GM23338 (cell line): ENCODE data around the gene LCN10. TPM values are rescaled to one million over a fixed set of nuclear protein-coding genes. Genes with fewer than 3 reads are reported as not detected.

ENCODE experiments used
- ATAC-seq: fragments of 200-7000 bp; cut with Tn5 transposase; 3 replicates; pipeline ENCODE4 v1.9.1; 2020
- DNase-seq: peaks from one replicate; pipeline ENCODE4 v3.0.0-alpha.2; 2015; ENCODE audit warnings: low spot score
- H2AFZ ChIP-seq: fragments of 200-600 bp; sonication (generic); 2 replicates; pipeline ENCODE4 v1.8.0; 2016; ENCODE audit warnings: antibody characterized with exemption, mild to moderate bottlenecking, moderate library complexity
- H3F3A ChIP-seq: fragments of 200-600 bp; sonication (generic); replicated peaks from 2 replicates; pipeline ENCODE4 v1.8.0; 2017; ENCODE audit warnings: antibody characterized with exemption, mixed run types, low read depth
- H3K27ac ChIP-seq: fragments of 200-600 bp; sonication (generic); 2 replicates; pipeline ENCODE4 v1.6.1; 2016; ENCODE audit warnings: low read depth
- H3K27me3 ChIP-seq: fragments of 200-600 bp; sonication (generic); 2 replicates; pipeline ENCODE4 v1.8.0; 2016; ENCODE audit warnings: mild to moderate bottlenecking, mixed run types, moderate library complexity; ENCODE audit not compliant: insufficient read depth
- H3K36me3 ChIP-seq: fragments of 200-600 bp; sonication (generic); 2 replicates; pipeline ENCODE4 v1.8.0; 2016; ENCODE audit warnings: mild to moderate bottlenecking; ENCODE audit not compliant: insufficient read depth
- H3K4me1 ChIP-seq: fragments of 200-600 bp; sonication (generic); 2 replicates; pipeline ENCODE4 v1.8.0; 2016; ENCODE audit warnings: mild to moderate bottlenecking, moderate library complexity; ENCODE audit not compliant: insufficient read depth
- H3K4me2 ChIP-seq: fragments of 200-600 bp; sonication (generic); 2 replicates; pipeline ENCODE4 v1.7.1; 2017; ENCODE audit warnings: mixed run types
- H3K4me3 ChIP-seq: fragments of 200-600 bp; sonication (generic); 2 replicates; pipeline ENCODE4 v1.6.1; 2016; ENCODE audit warnings: mixed run types
- H3K79me2 ChIP-seq: fragments of 200-600 bp; sonication (generic); replicated peaks from 2 replicates; pipeline ENCODE4 v1.8.0; 2017; ENCODE audit warnings: mild to moderate bottlenecking; ENCODE audit not compliant: insufficient read depth
- H3K9me2 ChIP-seq: fragments of 200-600 bp; sonication (generic); 2 replicates; pipeline ENCODE4 v1.8.0; 2017; ENCODE audit not compliant: insufficient read depth
- H4K20me1 ChIP-seq: fragments of 200-600 bp; sonication (generic); replicated peaks from 2 replicates; pipeline ENCODE4 v1.8.0; 2017; ENCODE audit warnings: mild to moderate bottlenecking; ENCODE audit not compliant: insufficient read depth
- H3K27ac Mint-ChIP-seq: 2 replicates; pipeline ENCODE4 v1.8.0; 2020; ENCODE audit warnings: inconsistent platforms, mild to moderate bottlenecking, moderate library complexity, mixed read lengths
- H3K27me3 Mint-ChIP-seq: 3 replicates; pipeline ENCODE4 v1.8.0; 2022; ENCODE audit warnings: low read depth, mild to moderate bottlenecking, moderate library complexity, mixed read lengths, inconsistent platforms; ENCODE audit not compliant: insufficient read depth, poor library complexity
- H3K36me3 Mint-ChIP-seq: 3 replicates; pipeline ENCODE4 v1.8.0; 2021; ENCODE audit warnings: low read depth, mild to moderate bottlenecking, inconsistent platforms, moderate library complexity, mixed read lengths
- H3K4me1 Mint-ChIP-seq: 3 replicates; pipeline ENCODE4 v1.8.0; 2020; ENCODE audit warnings: mild to moderate bottlenecking, inconsistent platforms, mixed read lengths
- H3K4me3 Mint-ChIP-seq: 3 replicates; pipeline ENCODE4 v1.8.0; 2021; ENCODE audit warnings: moderate library complexity, mild to moderate bottlenecking, inconsistent platforms, mixed read lengths
- H3K9me3 Mint-ChIP-seq: 3 replicates; pipeline ENCODE4 v1.8.0; 2020; ENCODE audit warnings: moderate library complexity, mild to moderate bottlenecking, inconsistent platforms, mixed read lengths
- CREB1 ChIP-seq: fragments of 250-450 bp; sonication (Bioruptor Pico); IDR thresholded peaks from 2 replicates; pipeline ENCODE4 v1.5.0; 2020; ENCODE audit warnings: low read depth, mild to moderate bottlenecking, moderate library complexity
- EZH2 ChIP-seq: fragments of 200-600 bp; sonication (generic); IDR thresholded peaks from one replicate; pipeline ENCODE4 v1.8.0; 2017; ENCODE audit warnings: antibody characterized with exemption, mild to moderate bottlenecking, low read depth; ENCODE audit not compliant: unreplicated experiment
- EZH2phosphoT487 ChIP-seq: fragments of 200-600 bp; sonication (generic); IDR thresholded peaks from one replicate; pipeline ENCODE4 v1.8.1; 2018; ENCODE audit warnings: antibody characterized with exemption; ENCODE audit not compliant: unreplicated experiment
- JUNB ChIP-seq: IDR thresholded peaks from one replicate; pipeline ENCODE4 v1.6.1; 2016; ENCODE audit warnings: antibody characterized with exemption; ENCODE audit not compliant: unreplicated experiment
- NANOG ChIP-seq: IDR thresholded peaks from 2 replicates; pipeline ENCODE4 v1.6.1; 2016; ENCODE audit warnings: antibody characterized with exemption, borderline replicate concordance
- POLR2AphosphoS5 ChIP-seq: IDR thresholded peaks from 2 replicates; pipeline ENCODE4 v1.6.1; 2016; ENCODE audit warnings: antibody characterized with exemption, low read depth
- ZNF114 ChIP-seq: fragments of 250-450 bp; sonication (Bioruptor Pico); IDR thresholded peaks from 2 replicates; pipeline ENCODE4 v1.5.0; 2020; ENCODE audit warnings: mild to moderate bottlenecking, moderate library complexity
- polyA plus RNA-seq: library from polyadenylated mRNA; unstranded; fragments of >200 nt; fragmentation: Nextera tagmentation; extraction: Ambion mirVana; gene quantifications from 2 replicates; pipeline ENCODE4 v1.2.1, GENCODE V29; 2016
- total RNA-seq: library from RNA; depleted of rRNA; stranded (reverse); fragments of >200 nt; shearing (Covaris generic); gene quantifications from 2 replicates; pipeline ENCODE4 v1.2.3, GENCODE V29; 2014
- TF ChIP-seq, protein P1 (sequence below), 2 experiments: fragments of 200-600 bp in 1 of 2; sonication (generic) in 1 of 2; conservative IDR thresholded peaks; 2 replicates each; pipeline versions ENCODE4 v1.5.1 to v1.6.1; 2016 to 2017; ENCODE audit warnings: antibody characterized with exemption in 2 of 2, low read depth in 2 of 2, mild to moderate bottlenecking in 2 of 2, moderate library complexity in 1 of 2
- TF ChIP-seq, protein P2 (sequence below): fragments of 250-450 bp; sonication (Bioruptor Pico); IDR thresholded peaks from 2 replicates; pipeline ENCODE4 v1.5.0; 2020; ENCODE audit warnings: mild to moderate bottlenecking, moderate library complexity
- TF ChIP-seq, protein P3 (sequence below): IDR thresholded peaks from one replicate; pipeline ENCODE4 v1.6.1; 2018; ENCODE audit warnings: antibody characterized with exemption; ENCODE audit not compliant: unreplicated experiment

LCN10 gene
- total and polyA plus RNA-seq, 2 experiments from 2014 or later = 0.45 to 0.74 TPM

DNA sequence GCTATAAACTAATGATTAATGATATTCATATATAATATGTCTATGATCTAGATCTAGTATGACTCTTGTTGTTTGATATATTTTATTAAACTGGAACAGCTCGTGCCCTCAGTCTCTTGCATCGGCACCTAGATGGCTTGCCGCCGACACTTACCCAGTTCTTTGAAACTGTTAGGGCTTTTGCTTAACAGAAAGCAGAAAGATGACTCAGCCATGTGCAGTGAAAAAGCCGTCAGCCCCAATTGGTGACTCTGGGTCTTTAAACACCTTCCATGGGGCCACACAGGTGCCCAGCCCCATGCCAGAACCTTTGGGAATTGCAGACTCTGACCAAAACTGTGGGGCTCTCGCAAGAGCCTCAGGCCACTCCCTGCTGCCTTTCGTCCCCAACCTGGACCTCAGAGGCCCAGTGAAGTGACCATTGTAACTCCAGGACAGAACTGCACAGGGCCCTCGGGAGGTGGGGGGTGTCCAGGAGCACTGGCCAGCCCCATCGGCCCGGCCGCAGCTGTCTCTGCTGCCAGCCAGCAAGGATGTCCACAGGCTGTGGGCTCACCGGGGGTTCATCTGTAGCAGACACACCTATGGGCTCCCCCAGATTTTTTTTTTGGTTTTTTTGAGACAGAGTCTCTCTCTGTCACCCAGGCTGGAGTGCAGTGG lies 7.8 kb downstream of the LCN10 start:
- ATAC-seq = no peak

DNA sequence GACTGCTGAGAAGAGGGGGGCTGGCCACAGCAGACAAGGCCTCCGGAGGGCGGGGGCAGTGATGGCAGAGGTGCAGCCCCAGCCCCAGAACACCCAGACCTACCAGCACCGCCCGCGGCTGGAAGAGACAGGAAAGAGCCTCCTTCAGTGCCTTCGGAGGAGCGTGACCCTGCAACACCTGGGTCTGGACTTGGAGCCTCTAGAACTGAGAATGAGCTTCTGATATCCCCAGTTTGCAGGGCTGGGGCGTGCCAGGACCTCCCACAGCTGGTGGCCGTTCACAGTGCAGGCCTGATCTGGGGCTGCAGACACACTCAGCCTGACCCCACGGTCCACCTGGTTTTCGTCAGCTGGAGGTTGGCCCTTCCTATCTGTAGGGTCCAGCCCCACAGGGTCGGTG lies 9.1 kb downstream of the LCN10 start:
- H3K27ac Mint-ChIP-seq = no peak overlapping the region
- H3K36me3 ChIP-seq = no peaks in the 10 kb centered on the region
- H3K36me3 Mint-ChIP-seq = 0 out of 3 replicates have a peak, but pooled peaks cover 3% of the 10 kb centered on the region
- 0 out of 2 replicates have a peak, but pooled peaks cover 8% of the 10 kb centered on the region for H3K79me2 ChIP-seq
- no peaks in the 10 kb centered on the region for H3K4me1 ChIP-seq
- H3K27me3 ChIP-seq = peaks cover 13% of the 10 kb centered on the region
- H3K9me3 Mint-ChIP-seq = no peaks in the 10 kb centered on the region; the same call in 1 of the 3 replicates
- no peak overlapping the region for H3K4me3 Mint-ChIP-seq
- no peak overlapping the region for H3K4me3 ChIP-seq
- no peak overlapping the region for H3K27ac ChIP-seq
- no peaks in the 10 kb centered on the region; the same call in 1 of the 2 replicates for H4K20me1 ChIP-seq
- no peaks in the 10 kb centered on the region for H3K9me2 ChIP-seq
- no peaks in the 10 kb centered on the region for H3F3A ChIP-seq
- H3K4me2 ChIP-seq = no peak overlapping the region
- peaks cover 17% of the 10 kb centered on the region for H3K27me3 Mint-ChIP-seq
- no peak overlapping the region for H2AFZ ChIP-seq
- ATAC-seq (no peak), DNase-seq (no peak)
- H3K4me1 Mint-ChIP-seq = no peaks in the 10 kb centered on the region; the same call in 2 of the 3 replicates
- TF ChIP-seq EZH2phosphoT487 (no peak), POLR2AphosphoS5 (no peak), JUNB (no peak), EZH2 (no peak), CREB1 (CRISPR knock-in tag) (no peak), NANOG (no peak)
- TF ChIP-seq, protein P1, sequence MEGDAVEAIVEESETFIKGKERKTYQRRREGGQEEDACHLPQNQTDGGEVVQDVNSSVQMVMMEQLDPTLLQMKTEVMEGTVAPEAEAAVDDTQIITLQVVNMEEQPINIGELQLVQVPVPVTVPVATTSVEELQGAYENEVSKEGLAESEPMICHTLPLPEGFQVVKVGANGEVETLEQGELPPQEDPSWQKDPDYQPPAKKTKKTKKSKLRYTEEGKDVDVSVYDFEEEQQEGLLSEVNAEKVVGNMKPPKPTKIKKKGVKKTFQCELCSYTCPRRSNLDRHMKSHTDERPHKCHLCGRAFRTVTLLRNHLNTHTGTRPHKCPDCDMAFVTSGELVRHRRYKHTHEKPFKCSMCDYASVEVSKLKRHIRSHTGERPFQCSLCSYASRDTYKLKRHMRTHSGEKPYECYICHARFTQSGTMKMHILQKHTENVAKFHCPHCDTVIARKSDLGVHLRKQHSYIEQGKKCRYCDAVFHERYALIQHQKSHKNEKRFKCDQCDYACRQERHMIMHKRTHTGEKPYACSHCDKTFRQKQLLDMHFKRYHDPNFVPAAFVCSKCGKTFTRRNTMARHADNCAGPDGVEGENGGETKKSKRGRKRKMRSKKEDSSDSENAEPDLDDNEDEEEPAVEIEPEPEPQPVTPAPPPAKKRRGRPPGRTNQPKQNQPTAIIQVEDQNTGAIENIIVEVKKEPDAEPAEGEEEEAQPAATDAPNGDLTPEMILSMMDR (conservative IDR thresholded peaks at IDR 0.05; ENCODE audit: low read depth in 2 of 2) = no peak
- TF ChIP-seq, protein P2, sequence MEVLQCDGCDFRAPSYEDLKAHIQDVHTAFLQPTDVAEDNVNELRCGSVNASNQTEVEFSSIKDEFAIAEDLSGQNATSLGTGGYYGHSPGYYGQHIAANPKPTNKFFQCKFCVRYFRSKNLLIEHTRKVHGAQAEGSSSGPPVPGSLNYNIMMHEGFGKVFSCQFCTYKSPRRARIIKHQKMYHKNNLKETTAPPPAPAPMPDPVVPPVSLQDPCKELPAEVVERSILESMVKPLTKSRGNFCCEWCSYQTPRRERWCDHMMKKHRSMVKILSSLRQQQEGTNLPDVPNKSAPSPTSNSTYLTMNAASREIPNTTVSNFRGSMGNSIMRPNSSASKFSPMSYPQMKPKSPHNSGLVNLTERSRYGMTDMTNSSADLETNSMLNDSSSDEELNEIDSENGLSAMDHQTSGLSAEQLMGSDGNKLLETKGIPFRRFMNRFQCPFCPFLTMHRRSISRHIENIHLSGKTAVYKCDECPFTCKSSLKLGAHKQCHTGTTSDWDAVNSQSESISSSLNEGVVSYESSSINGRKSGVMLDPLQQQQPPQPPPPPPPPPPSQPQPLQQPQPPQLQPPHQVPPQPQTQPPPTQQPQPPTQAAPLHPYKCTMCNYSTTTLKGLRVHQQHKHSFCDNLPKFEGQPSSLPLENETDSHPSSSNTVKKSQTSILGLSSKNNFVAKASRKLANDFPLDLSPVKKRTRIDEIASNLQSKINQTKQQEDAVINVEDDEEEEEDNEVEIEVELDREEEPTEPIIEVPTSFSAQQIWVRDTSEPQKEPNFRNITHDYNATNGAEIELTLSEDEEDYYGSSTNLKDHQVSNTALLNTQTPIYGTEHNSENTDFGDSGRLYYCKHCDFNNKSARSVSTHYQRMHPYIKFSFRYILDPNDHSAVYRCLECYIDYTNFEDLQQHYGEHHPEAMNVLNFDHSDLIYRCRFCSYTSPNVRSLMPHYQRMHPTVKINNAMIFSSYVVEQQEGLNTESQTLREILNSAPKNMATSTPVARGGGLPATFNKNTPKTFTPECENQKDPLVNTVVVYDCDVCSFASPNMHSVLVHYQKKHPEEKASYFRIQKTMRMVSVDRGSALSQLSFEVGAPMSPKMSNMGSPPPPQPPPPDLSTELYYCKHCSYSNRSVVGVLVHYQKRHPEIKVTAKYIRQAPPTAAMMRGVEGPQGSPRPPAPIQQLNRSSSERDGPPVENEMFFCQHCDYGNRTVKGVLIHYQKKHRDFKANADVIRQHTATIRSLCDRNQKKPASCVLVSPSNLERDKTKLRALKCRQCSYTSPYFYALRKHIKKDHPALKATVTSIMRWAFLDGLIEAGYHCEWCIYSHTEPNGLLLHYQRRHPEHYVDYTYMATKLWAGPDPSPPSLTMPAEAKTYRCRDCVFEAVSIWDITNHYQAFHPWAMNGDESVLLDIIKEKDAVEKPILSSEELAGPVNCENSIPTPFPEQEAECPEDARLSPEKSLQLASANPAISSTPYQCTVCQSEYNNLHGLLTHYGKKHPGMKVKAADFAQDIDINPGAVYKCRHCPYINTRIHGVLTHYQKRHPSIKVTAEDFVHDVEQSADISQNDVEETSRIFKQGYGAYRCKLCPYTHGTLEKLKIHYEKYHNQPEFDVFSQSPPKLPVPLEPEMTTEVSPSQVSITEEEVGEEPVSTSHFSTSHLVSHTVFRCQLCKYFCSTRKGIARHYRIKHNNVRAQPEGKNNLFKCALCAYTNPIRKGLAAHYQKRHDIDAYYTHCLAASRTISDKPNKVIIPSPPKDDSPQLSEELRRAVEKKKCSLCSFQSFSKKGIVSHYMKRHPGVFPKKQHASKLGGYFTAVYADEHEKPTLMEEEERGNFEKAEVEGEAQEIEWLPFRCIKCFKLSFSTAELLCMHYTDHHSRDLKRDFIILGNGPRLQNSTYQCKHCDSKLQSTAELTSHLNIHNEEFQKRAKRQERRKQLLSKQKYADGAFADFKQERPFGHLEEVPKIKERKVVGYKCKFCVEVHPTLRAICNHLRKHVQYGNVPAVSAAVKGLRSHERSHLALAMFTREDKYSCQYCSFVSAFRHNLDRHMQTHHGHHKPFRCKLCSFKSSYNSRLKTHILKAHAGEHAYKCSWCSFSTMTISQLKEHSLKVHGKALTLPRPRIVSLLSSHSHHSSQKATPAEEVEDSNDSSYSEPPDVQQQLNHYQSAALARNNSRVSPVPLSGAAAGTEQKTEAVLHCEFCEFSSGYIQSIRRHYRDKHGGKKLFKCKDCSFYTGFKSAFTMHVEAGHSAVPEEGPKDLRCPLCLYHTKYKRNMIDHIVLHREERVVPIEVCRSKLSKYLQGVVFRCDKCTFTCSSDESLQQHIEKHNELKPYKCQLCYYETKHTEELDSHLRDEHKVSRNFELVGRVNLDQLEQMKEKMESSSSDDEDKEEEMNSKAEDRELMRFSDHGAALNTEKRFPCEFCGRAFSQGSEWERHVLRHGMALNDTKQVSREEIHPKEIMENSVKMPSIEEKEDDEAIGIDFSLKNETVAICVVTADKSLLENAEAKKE (CRISPR knock-in tag) = no peak
- TF ChIP-seq, protein P3, sequence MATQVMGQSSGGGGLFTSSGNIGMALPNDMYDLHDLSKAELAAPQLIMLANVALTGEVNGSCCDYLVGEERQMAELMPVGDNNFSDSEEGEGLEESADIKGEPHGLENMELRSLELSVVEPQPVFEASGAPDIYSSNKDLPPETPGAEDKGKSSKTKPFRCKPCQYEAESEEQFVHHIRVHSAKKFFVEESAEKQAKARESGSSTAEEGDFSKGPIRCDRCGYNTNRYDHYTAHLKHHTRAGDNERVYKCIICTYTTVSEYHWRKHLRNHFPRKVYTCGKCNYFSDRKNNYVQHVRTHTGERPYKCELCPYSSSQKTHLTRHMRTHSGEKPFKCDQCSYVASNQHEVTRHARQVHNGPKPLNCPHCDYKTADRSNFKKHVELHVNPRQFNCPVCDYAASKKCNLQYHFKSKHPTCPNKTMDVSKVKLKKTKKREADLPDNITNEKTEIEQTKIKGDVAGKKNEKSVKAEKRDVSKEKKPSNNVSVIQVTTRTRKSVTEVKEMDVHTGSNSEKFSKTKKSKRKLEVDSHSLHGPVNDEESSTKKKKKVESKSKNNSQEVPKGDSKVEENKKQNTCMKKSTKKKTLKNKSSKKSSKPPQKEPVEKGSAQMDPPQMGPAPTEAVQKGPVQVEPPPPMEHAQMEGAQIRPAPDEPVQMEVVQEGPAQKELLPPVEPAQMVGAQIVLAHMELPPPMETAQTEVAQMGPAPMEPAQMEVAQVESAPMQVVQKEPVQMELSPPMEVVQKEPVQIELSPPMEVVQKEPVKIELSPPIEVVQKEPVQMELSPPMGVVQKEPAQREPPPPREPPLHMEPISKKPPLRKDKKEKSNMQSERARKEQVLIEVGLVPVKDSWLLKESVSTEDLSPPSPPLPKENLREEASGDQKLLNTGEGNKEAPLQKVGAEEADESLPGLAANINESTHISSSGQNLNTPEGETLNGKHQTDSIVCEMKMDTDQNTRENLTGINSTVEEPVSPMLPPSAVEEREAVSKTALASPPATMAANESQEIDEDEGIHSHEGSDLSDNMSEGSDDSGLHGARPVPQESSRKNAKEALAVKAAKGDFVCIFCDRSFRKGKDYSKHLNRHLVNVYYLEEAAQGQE = no peak

More for the DNA sequence above, 7.8 kb downstream of the LCN10 start:
- no peaks in the 10 kb centered on the region for H3F3A ChIP-seq
- 0 out of 2 replicates have a peak, but pooled peaks cover 7% of the 10 kb centered on the region for H3K79me2 ChIP-seq
- Mint-ChIP-seq H3K9me3 (no peaks in the 10 kb centered on the region; the same call in 1 of the 3 replicates), H3K4me1 (no peaks in the 10 kb centered on the region; the same call in 2 of the 3 replicates), H3K27me3 (peaks cover 20% of the 10 kb centered on the region), H3K27ac (no peak overlapping the region), H3K4me3 (no peak overlapping the region), H3K36me3 (0 out of 3 replicates have a peak, but pooled peaks cover 3% of the 10 kb centered on the region)
- H3K4me2 ChIP-seq = no peak overlapping the region
- no peak overlapping the region for H3K27ac ChIP-seq
- no peak overlapping the region for H2AFZ ChIP-seq
- H3K4me1 ChIP-seq = no peaks in the 10 kb centered on the region
- no peak overlapping the region for H3K4me3 ChIP-seq
- H3K36me3 ChIP-seq = no peaks in the 10 kb centered on the region
- TF ChIP-seq CREB1 (CRISPR knock-in tag) (no peak), ZNF114 (CRISPR knock-in tag) (no peak)
- no peaks in the 10 kb centered on the region for H4K20me1 ChIP-seq
- H3K27me3 ChIP-seq = no peaks in the 10 kb centered on the region
- H3K9me2 ChIP-seq = no peaks in the 10 kb centered on the region
- DNase-seq = no peak
